HepG2 (cell line): ENCODE measurements around the gene UBE2QL1.

Source experiments
- CSRNP1 ChIP-seq: sonication (generic); formaldehyde crosslinking; IDR thresholded peaks from 2 replicates; pipeline ENCODE4 v1.8.1; 2023; ENCODE audit warnings: mild to moderate bottlenecking, missing genetic modification reagents
- ZBTB39 ChIP-seq: sonication (generic); formaldehyde crosslinking; IDR thresholded peaks from 2 replicates; pipeline ENCODE4 v1.5.0; 2020; ENCODE audit warnings: missing genetic modification reagents
- ZNF3 ChIP-seq: IDR thresholded peaks from 2 replicates; pipeline ENCODE4 v1.7.0; 2017; ENCODE audit warnings: inconsistent platforms
- ZNF7 ChIP-seq: IDR thresholded peaks from 2 replicates; pipeline ENCODE4 v1.6.1; 2016; ENCODE audit warnings: missing biosample characterization, missing genetic modification reagents
- ZNF839 ChIP-seq: sonication (generic); formaldehyde crosslinking; IDR thresholded peaks from 2 replicates; pipeline ENCODE4 v1.4.0; 2020; ENCODE audit warnings: missing genetic modification reagents, mild to moderate bottlenecking, borderline replicate concordance

- TF ChIP-seq ZNF7 (CRISPR knock-in tag) (no peak), ZNF3 (CRISPR knock-in tag) (no peak), CSRNP1 (CRISPR knock-in tag) (no peak), ZBTB39 (CRISPR knock-in tag) (no peak), ZNF839 (CRISPR knock-in tag) (no peak)
Observed at GRCh38 chr5:6506611-6507010, 58.0 kb downstream of the UBE2QL1 start.
